Brain pericyte (primary cell): ENCODE data around the gene JMJD6.

ENCODE experiments used
- DNase-seq: peaks from one replicate; pipeline ENCODE4 v3.0.0-alpha.2; 2012; ENCODE audit warnings: low read depth, low spot score

The JMJD6 gene

DNA sequence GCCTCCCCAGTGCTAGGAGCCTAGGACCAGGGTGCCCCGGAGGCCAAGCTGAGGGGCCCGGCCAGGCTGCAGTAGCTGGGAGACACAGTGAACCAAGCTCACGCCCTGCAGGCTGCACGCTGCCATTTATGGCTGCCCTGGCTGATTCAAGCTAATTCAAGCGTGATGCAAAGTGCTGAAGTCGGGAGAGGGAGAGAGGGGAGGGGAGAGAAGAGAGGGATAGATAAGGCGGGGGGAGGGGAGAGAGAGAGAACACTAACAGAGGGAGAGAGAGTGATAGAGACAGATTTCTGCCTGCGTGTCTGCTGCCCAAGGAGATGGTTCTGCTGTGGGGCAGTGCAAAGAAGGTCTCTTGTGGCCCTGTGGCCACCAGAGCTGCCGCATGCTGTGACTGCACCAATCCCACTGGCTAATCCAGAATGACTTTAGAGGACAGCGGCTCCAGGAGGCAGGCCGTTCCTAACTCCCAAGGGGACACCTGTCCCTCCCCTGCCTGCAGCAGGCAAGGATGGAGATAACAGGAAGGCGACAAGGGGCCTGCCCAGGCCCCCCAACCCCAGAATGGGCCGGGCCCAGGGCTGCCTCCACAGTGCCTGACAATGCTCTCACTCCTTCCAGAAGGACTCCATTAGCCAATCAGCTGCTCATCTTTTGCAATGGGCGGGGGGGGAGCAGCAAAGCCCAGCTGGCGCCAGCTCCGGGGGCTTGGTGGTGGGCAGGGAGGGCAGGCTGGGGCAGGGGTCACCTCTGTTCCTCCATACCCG, 28.5 kb downstream of the JMJD6 start:
- no peak for DNase-seq

DNA sequence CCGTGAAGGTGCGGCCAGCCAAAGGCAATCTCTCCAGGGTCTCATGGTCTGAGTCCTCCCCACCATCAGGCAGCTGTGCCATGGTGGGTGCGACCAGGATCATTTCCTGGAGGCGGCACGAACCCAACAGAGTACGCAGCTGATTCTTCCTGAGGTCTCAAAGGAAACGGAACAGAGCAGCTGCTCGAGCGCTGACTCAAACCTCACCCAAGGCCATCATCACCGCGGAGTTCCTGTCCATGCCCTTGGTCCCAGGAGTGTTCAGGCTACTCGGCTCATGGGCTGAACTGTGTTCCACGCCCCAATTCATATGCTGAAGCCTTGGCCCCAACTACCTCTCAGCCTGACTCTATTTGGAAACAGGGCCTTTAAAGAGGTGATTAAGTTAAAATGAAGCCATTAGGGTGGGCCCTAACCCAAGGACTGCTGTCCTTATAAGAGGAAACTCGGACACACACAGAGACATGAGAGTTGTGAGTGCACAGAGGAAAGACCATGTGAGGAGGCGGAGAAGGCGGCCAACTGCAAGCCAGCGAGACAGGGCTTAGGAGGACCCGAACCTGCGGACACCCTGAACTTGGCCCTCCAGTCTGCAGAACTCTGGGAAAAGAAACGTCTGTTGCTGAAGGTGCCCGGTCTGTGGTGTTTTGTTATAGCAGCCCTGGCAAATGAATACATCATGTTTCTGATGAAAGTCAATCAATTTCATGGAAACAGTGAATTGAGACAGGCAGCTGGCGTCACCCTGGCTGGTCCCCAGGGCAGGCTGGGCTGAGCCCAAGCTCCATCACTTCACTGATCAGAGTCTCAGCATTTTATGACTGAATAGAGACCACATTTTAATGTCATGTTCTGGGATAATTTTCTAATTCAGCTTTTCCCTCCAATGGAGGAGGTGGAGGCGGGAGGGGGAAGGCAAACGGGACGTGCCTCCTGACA, 29.4 kb downstream of the JMJD6 start:
- no peak for DNase-seq

DNA sequence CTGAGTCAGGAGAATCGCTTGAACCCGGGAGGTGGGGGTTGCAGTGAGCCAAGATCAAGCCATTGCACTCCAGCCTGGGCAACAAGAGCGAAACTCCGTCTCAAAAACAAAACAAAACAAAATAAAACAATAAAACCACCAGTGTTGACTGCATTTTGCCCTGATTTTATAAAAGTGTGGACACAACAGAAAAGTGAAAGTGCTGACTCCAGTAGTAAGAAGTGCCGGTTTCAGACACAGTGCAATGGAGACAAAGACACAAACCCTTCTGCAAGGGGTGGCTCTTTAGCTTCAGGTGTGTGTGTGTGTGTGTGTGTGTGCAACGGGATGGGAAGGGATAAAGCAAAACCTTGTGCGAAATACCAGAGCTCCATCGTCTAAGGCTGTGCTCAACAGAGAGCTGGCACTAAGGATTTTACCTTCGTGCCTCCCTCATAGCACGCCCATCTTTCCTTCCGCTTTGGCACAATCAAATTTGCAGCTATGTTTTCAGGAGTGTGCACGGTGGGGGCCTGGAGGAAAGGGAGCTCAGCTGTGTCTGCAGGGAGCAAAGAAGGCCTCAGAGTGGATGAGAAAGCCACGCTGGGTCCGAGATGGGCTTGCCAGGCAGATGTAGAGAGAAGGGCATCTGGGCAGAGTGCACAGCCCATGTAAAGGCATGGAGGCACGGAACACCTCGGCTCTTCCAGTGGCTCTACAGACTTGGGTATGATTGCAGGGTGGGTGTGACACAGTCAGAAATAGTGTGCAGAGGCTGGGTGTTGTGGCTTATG, 31.2 kb downstream of the JMJD6 start:
- DNase-seq: no peak

DNA sequence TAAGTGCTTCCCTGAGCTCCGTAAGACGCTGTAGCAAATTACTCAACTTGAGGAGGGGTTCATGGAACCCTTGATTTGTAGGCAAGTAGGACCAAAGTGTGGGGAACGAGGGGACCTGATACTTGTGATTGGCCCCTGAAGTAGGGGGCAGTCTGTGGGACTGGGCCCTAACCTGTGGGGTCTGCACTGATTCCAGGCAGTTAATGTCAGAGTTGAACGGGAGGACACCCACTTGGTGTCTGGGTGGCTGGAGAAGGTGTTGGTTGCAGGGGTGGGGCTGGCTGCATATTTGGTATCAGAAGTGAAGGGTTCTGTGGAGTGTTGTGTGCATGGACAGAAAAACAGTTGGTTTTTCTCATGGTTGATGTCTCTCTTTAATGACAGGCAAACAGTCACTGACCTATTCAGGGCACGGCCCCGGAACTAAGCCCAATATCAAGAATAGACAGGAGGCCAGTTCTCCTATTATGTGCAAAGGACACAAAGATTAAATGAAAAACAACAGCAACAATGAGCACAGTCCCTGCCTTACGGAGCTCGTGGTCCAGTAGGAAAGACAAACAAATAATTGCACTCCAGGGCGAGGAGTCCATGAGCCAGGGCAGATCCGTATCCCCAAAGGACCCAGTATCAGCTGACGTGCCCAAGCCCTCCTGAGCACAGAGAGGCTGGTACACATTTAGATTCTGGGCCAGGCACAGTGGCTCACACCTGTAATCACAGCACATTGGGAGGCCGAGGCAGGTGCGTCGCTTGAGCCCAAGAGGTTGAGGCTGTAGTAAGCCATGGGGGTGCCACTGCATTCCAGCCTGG, 34.8 kb downstream of the JMJD6 start:
- no peak for DNase-seq

DNA sequence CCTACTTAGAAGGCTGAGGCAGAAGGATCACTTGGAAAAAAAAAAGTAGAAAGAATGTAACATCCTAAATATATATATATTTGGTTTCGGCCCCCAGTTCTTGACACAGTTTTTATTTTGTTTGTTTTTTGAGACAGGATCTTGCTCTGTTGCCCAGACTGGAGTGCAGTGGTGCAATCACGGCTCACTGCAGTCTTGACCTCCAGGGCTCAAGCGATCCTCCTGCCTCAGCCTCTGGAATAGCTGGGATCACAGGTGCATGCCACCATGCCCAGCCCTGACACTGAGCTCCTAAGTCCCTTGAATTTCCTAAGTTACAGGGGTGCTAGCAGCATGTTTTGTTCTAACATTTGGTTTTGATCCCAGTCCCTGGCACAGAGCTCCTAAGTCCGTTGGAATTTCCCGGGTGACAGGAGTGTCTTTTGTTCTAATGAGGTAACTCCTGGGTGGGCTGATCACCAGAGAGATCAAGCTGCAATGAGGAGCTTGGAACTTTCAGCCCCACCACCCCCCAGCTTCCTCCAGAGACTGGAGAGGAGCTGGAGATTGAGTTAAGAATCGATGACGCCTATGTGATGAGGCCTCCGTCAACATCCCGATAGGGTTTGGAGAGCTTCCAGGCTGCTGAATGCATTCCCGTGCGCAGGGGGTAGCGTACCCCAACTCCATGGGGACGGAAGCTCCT, 35.7 kb downstream of the JMJD6 start:
- no peak for DNase-seq

DNA sequence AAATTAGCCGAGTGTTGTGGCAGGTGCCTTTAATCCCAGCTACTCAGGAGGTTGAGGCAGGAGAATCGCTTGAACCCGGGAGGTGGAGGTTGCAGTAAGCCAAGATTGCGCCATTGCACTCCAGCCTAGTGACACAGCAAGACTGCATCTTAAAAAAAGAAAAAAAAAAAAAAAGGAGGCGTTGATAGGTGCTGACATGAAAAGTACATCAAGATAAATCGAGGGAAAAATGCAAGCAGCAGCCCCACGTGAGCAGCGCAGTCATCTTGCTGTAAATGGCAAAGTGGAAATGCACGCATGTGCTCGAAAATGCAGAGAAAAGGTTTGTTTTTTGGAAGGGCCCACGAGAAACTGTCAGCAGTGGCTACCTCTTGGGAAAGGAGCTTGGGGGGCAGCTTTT, 36.5 kb downstream of the JMJD6 start:
- no peak for DNase-seq

DNA sequence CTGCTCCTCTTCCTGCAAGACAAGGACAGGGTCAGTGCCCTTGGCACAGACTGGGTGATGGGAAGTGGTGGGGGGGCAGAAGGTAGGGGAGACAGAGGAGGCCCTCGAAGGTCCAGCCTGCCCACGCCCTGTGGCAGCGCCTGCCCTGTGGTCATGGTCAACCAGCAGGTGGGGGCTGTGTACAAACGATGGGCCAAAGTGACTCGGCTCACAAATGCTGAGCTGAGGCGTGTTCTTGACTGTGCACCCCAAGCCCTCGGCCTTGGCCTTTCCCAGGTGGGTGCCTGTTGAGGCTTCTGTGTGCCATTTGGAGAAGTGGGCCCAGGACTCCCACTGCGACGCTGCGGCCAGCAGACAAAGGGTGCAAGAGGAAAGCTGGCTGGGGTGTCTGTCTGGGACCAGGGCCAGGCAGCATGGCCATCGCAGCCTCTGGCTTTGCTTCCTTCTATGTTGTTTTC, 38.2 kb downstream of the JMJD6 start:
- no peak for DNase-seq

DNA sequence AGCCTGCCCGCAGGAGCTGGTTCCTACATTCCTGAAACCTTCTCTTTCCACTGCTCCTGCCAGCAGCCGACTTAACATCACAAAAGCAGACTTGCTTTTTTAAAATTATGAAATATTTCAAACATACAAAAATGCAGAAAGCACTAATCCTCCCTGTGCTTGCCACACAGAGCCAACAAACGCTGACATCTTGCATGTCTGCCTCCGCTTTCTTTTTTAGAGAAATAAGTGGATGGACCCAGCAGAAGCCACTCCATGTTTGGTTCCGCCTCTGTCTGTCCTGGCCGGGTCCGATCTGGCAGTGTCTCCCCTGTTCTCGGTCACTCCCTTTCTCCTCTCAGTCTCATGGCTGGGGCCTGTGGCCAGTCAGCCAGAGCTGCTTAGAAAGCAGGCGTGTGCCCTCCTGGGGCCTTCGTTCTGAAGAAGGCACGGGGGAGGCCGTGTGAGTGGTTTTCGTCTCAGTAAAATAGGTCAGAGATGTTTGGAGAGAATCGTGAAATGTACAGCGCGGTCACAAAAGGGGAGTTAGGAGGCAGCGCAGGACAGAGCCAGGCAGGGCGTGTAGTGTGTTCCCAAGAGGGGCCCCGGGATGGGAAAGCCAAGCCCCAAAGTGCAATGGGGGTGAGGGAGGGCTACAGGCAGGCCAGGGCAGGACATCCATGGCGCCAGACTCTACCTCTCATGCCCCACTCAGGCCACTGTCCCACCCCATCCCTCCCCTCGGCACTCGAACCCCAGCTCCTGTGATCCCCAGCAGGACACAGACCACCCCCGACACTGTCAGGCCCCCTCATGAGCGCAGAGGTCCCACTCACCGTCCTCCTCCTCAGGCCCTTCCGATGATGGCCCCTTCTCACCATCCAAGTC, 38.9 kb downstream of the JMJD6 start:
- DNase-seq: no peak

DNA sequence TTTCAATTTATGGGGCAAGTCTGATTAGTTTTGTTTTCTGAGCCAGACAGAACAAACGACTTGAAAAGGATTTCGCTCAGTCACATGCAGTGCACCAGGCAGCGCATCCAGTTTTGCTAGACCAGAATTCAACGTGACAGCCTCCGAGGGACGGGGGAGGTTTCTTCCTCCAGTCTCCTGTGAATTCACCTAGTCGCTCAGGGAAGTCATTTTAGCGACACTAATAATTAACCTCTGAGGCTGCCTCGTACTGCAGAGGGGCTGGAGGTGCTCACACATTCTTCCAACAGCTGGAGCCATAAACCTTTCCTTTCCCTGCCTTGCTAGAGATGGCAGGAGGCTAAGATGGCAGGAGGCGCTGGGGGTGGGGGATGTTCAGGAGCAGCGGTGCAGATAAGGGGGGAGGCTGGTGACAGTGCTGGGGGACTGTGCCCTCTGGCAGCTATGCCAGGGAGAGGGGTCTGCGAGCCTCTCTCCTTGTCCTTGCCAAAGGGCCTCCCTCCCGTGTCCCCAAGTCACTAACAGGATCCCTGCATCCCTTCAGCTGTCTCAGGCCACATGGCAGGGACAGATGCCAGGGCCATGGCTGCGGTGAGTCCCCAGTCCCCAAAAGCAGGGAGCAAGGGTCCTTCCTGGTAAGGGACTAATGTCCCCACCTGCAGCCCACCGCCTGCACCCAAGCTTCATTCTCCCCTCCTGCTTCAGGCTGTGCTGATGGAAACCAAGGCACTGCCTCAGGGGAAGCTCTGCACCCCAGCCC, 39.7 kb downstream of the JMJD6 start:
- DNase-seq: no peak

DNA sequence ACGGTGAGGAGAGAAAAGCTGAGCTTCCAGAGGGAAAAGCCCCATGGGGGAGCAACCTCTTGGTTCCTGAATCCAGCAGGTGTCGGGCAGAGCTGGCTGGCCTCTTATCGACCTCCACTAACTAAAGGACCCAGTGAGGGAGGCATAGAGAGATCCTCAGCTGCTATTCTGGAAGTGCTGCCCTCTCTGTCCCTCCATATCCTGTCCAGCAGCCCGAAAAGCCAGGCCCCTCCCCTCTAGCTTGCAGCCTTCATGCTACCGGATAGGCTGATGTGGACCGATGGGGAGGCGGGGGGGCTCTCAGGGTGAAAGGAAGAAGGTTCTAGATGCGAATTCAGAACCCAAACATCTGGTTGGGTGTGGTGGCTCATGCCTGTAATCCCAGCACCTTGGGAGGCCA, 40.6 kb downstream of the JMJD6 start:
- DNase-seq: no peak

DNA sequence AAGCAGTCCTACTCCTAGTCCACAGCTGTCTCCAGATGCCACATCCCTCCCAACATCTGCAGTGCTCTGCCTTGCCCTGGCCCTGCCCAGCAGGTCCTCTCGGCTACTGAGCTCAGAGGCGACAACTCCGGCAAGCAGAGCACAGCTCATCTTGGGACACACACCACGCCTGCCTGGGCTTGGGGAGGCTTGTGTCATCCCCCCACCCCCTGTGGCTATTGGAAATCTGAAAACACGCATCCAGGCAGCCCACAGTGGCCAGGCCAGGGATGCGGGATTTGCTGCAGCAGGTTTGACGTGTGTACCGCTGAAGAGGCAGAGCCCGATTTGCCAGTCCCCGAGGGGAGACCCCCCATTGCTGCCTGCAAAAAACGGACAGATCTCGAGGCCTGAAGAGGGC, 41.0 kb downstream of the JMJD6 start:
- DNase-seq: no peak

DNA sequence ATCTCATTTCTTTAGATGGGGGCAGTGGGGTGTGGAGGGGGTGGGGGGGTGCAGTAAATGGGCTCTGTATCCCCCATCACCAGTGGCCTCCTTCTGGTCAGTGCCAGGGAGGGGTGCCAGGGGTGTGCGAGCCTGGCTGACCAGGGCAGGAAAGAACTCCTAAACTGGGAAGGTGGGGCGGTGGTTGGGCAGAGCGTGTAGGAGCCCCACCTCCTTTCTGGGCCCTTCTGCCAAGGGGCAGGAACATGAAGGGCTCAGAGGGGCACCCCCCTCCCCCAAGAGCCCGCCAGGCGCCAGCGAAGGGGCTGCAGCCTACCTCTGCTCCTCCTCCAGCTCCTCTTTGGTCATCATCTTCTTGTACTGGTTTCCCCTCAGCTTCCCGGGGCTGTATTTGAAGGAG, 41.6 kb downstream of the JMJD6 start:
- DNase-seq: no peak

DNA sequence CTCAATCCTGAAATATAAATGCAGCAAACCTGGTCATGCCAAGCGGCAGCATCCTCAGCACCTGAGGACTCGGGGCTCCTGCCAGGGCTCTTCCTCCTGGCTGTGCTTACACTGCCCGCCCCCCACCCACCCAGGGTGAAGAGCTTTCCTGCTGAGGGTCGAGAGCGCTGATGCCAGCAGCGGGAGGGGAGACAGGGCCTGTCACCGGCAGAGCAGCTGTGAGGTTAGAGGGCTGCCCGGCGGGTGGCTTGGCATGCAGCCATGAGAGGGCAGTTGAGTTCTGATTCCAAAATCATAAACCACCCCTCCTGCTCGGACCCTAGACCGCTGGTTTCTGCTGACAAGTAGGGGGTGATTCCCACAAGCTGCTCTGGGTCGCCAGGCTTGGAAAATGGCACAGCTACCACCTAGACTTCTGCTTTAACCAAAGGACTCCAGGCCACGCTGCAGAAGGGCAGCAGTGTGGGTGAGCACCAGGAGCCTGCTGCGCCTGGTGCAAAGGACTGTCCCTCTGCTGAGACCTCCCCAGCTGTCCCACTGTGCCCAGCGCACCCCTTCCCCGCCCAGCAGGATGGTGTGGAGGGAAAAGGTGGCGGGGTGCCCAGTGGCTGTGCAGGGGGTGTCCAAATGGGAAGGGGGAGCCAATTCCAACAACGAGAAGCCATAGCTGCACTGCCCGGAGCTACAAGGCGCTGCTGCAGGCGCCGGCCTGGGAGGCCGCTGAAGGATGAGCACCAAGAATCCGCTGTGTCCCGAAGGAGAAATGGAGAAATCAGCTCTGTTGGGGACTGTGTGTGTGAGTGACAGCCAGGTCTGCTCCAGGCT, 42.3 kb downstream of the JMJD6 start:
- DNase-seq: no peak

DNA sequence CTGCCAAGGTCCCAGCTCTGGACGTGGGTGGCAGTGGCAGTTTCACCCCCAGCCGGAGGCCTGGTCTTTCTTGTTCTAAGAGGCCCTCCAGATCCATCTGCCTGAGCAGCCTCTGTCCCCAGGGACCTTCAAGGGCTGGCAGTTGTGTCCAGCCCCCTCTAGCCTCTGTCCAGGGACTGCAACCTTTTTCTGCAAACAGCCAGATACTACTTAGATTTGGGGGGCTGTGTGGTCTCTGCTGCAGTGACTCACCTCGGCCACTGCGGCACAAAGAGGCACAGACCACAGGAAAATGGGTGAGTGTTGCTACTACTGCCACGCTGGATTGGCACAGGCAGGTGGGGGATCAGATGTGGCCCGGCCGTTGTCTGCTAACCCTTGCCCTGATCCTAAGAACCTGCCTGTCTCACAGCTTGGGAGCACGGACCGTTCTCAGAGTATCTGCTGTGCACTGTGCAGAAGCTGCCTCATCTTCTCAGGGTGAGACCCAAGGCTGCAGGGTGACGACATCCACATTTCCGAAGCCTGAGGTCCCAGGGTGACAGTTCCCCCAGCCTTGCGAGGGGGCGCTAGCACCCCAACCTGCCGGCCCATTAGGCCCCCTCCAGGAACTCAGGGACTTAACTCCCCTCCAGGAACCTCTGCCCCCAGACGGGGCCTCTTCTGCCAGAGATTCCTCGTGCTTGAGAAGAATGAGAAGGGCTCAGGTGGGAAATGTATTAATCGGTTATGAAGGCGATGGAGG, 43.2 kb downstream of the JMJD6 start:
- DNase-seq: no peak

DNA sequence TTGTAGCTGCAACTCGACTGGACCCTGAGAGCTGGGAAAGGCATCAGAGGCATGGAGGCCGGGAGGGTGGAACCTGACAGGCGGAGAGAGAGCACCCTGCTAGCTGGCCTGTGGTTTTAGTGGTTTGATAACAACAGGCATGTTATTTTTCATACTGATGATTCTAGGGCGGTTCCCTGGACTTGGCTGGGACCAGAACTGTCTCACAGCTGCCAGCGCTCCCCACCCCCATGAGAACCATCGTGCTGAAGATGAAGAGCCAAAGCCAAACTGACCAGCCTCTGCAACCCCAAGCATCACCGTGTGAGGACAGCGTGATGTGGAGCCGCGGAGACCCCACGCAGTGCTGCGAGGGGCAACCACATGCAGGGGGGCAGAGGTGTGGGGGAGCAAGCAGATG, 44.1 kb downstream of the JMJD6 start:
- DNase-seq: no peak

DNA sequence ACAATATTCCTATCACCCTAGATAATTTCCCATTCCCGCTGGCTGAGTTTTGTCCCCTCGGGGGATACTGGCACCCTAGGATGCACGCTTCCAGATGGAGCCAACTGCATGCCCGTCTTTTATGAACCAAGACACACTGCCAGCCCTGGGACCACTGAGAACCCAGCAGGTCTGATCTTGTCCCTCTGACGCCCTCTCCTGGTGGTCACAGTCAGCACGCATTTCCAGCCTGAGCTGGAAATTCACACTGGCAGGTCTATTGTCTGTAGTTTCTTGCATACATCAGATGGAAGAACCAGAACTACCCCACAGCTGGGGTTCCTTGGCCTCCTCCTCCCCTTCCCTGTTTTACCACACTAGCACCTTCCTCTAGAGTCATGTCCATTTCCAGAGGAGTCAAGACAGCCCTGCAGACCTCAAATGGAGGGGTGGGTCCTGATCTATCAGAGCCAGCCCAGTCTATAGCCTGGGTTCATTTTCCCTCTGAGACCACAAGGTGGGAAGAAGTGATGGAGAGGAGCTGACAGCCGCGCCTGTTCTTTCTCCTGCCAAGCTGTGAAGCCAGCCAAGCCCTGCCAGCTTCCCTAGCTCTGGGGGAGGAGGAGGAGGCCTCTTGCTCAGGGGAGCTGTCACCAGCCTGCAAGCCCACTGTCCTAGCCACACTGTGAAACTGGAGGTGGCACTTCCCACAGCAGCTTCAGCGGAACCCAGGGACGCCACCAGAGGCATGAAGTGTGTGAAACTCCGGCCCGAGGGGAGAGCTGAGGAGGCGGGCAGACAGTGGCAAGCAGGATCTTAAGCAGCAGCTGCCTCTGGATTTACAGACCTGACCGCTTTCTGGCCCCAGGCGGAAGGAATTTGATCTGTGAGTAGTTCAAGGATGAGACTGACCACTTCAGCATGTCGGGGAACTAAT, 44.9 kb downstream of the JMJD6 start:
- DNase-seq: no peak
